ENCODE measurements around the gene ATG13.

The ATG13 gene

GRCh38 chr11:46680815-46681214, 63.5 kb downstream of the ATG13 start:
- no peaks in the 10 kb centered on the region for H3K27me3 ChIP-seq (ENCODE audit: low read depth, low read length)
- no peaks in the 10 kb centered on the region for H3K9me3 ChIP-seq (ENCODE audit: insufficient read depth, low read length)
- TF ChIP-seq, protein P1, sequence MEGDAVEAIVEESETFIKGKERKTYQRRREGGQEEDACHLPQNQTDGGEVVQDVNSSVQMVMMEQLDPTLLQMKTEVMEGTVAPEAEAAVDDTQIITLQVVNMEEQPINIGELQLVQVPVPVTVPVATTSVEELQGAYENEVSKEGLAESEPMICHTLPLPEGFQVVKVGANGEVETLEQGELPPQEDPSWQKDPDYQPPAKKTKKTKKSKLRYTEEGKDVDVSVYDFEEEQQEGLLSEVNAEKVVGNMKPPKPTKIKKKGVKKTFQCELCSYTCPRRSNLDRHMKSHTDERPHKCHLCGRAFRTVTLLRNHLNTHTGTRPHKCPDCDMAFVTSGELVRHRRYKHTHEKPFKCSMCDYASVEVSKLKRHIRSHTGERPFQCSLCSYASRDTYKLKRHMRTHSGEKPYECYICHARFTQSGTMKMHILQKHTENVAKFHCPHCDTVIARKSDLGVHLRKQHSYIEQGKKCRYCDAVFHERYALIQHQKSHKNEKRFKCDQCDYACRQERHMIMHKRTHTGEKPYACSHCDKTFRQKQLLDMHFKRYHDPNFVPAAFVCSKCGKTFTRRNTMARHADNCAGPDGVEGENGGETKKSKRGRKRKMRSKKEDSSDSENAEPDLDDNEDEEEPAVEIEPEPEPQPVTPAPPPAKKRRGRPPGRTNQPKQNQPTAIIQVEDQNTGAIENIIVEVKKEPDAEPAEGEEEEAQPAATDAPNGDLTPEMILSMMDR (IDR thresholded peaks at IDR 0.05; ENCODE audit: low read depth, low read length), result no peak
- no peak for TF ChIP-seq EZH2phosphoT487 (IDR thresholded peaks at IDR 0.05; ENCODE audit: low read depth)
- H3K4me1 ChIP-seq (ENCODE audit: low read length), result peaks cover 6% of the 10 kb centered on the region; the same call in 1 of the 2 replicates
- no peak overlapping the region for H3K9ac ChIP-seq (ENCODE audit: low read length)
- peaks cover 6% of the 10 kb centered on the region for H3K36me3 ChIP-seq (replicated peaks; ENCODE audit: low read depth, low read length)
- no peaks in the 10 kb centered on the region for H4K20me1 ChIP-seq (ENCODE audit: insufficient read depth, low read length)
- H3K79me2 ChIP-seq (ENCODE audit: low read length), result no peaks in the 10 kb centered on the region
- H3K27ac ChIP-seq (ENCODE audit: low read length), result no peak overlapping the region
- no peak overlapping the region for H2AFZ ChIP-seq (ENCODE audit: low read depth, low read length)
- no peak overlapping the region for H3K4me2 ChIP-seq (ENCODE audit: low read length)
- H3K4me3 ChIP-seq (ENCODE audit: low read length), result no peak overlapping the region

GRCh38 chr11:46681814-46682213, 64.5 kb downstream of the ATG13 start:
- Histone ChIP-seq H2AFZ (ENCODE audit: low read depth, low read length) (no peak overlapping the region), H3K27ac (ENCODE audit: low read length) (no peak overlapping the region), H3K9ac (ENCODE audit: low read length) (no peak overlapping the region), H3K9me3 (ENCODE audit: insufficient read depth, low read length) (no peaks in the 10 kb centered on the region), H3K36me3 (replicated peaks; ENCODE audit: low read depth, low read length) (peaks cover 6% of the 10 kb centered on the region), H3K4me3 (ENCODE audit: low read length) (no peak overlapping the region), H3K79me2 (ENCODE audit: low read length) (no peaks in the 10 kb centered on the region), H3K4me2 (ENCODE audit: low read length) (no peak overlapping the region), H3K27me3 (ENCODE audit: low read depth, low read length) (no peaks in the 10 kb centered on the region), H3K4me1 (ENCODE audit: low read length) (peaks cover 3% of the 10 kb centered on the region; the same call in 1 of the 2 replicates), H4K20me1 (ENCODE audit: insufficient read depth, low read length) (no peaks in the 10 kb centered on the region)
- TF ChIP-seq, protein P1 (IDR thresholded peaks at IDR 0.05; ENCODE audit: low read depth, low read length), result no peak
- TF ChIP-seq EZH2phosphoT487 (IDR thresholded peaks at IDR 0.05; ENCODE audit: low read depth), result no peak

GRCh38 chr11:46682773-46683752, 65.7 kb downstream of the ATG13 start:
- Histone ChIP-seq H3K36me3 (replicated peaks; ENCODE audit: low read depth, low read length) (peaks cover 12% of the 10 kb centered on the region), H3K4me3 (ENCODE audit: low read length) (no peak overlapping the region), H2AFZ (ENCODE audit: low read depth, low read length) (no peak overlapping the region), H4K20me1 (ENCODE audit: insufficient read depth, low read length) (no peaks in the 10 kb centered on the region), H3K9me3 (ENCODE audit: insufficient read depth, low read length) (no peaks in the 10 kb centered on the region), H3K4me1 (ENCODE audit: low read length) (no peaks in the 10 kb centered on the region), H3K79me2 (ENCODE audit: low read length) (no peaks in the 10 kb centered on the region), H3K27me3 (ENCODE audit: low read depth, low read length) (no peaks in the 10 kb centered on the region), H3K4me2 (ENCODE audit: low read length) (no peak overlapping the region), H3K27ac (ENCODE audit: low read length) (no peak overlapping the region), H3K9ac (ENCODE audit: low read length) (no peak overlapping the region)
- TF ChIP-seq, protein P1 (IDR thresholded peaks at IDR 0.05; ENCODE audit: low read depth, low read length), result no peak
- no peak for TF ChIP-seq EZH2phosphoT487 (IDR thresholded peaks at IDR 0.05; ENCODE audit: low read depth)

GRCh38 chr11:46684367-46684766, 67.0 kb downstream of the ATG13 start:
- Histone ChIP-seq H3K27me3 (ENCODE audit: low read depth, low read length) (no peaks in the 10 kb centered on the region), H3K79me2 (ENCODE audit: low read length) (no peaks in the 10 kb centered on the region), H3K4me1 (ENCODE audit: low read length) (no peaks in the 10 kb centered on the region), H3K9me3 (ENCODE audit: insufficient read depth, low read length) (no peaks in the 10 kb centered on the region), H3K9ac (ENCODE audit: low read length) (no peak overlapping the region), H4K20me1 (ENCODE audit: insufficient read depth, low read length) (no peaks in the 10 kb centered on the region), H2AFZ (ENCODE audit: low read depth, low read length) (no peak overlapping the region), H3K4me3 (ENCODE audit: low read length) (no peak overlapping the region), H3K36me3 (replicated peaks; ENCODE audit: low read depth, low read length) (peaks cover 7% of the 10 kb centered on the region), H3K4me2 (ENCODE audit: low read length) (no peak overlapping the region), H3K27ac (ENCODE audit: low read length) (no peak overlapping the region)
- no peak for TF ChIP-seq EZH2phosphoT487 (IDR thresholded peaks at IDR 0.05; ENCODE audit: low read depth)
- TF ChIP-seq, protein P1 (IDR thresholded peaks at IDR 0.05; ENCODE audit: low read depth, low read length), result no peak

Measured in OCI-LY3 (cell line).